Heart right ventricle (tissue), 16 donors: ENCODE measurements around the gene GREB1L. TPM values are rescaled to one million over a fixed set of nuclear protein-coding genes. Genes with fewer than 3 reads are reported as not detected.

Experiments
- ATAC-seq, 8 donors: fragments of 200-7000 bp; cut with Tn5 transposase; one replicate each; pipeline ENCODE4 v1.9.1; 2020; ENCODE audit warnings: mild to moderate bottlenecking in 8 of 8, moderate library complexity in 8 of 8, moderate number of reproducible peaks in 1 of 8
- DNase-seq, 2 donors: peaks; one replicate each; pipeline ENCODE4 v3.0.0-alpha.2; 2020
- H3K27ac ChIP-seq, 10 donors: fragments of 200-600 bp; sonication (generic) in 2 of 10; one replicate each; pipeline versions ENCODE4 v1.5.0 to v1.8.0; 2020 to 2022; ENCODE audit warnings: mild to moderate bottlenecking in 3 of 10
- H3K27me3 ChIP-seq, 7 donors: fragments of 200-600 bp; one replicate each; pipeline ENCODE4 v1.8.0; 2021 to 2022; ENCODE audit warnings: mild to moderate bottlenecking in 2 of 7
- H3K36me3 ChIP-seq, 9 donors: fragments of 200-600 bp; sonication (generic) in 1 of 9; one replicate each; pipeline versions ENCODE4 v1.5.0 to v1.8.0; 2020 to 2022; ENCODE audit warnings: mild to moderate bottlenecking in 2 of 9
- H3K4me1 ChIP-seq, 9 donors: fragments of 200-600 bp; sonication (generic) in 1 of 9; one replicate each; pipeline versions ENCODE4 v1.5.0 to v1.8.0; 2020 to 2022; ENCODE audit warnings: mild to moderate bottlenecking in 4 of 9
- H3K4me3 ChIP-seq, 10 donors: fragments of 200-600 bp; sonication (generic) in 2 of 10; one replicate each; pipeline versions ENCODE4 v1.5.0 to v1.8.0; 2020 to 2022; ENCODE audit warnings: mild to moderate bottlenecking in 7 of 10, moderate library complexity in 2 of 10
- H3K9me3 ChIP-seq, 11 donors: fragments of 200-600 bp in 10 of 11; sonication (generic) in 2 of 11; one replicate each; pipeline versions ENCODE4 v1.5.0 to v1.8.0; 2013 to 2022; ENCODE audit warnings: mild to moderate bottlenecking in 2 of 11, control low read depth in 1 of 11, moderate library complexity in 1 of 11
- WGBS, 2 donors: extraction: QIAGEN DNeasy Blood & Tissue Kit; methylation state at CpG; one replicate each; pipeline ENCODE4 v1.1.7; 2013; ENCODE audit warnings: inconsistent platforms in 1 of 2; 5-methylcytosine and 5-hydroxymethylcytosine counted together
- intact Hi-C, 10 donors: fragments of 100-400 bp; cut with DNase I; formaldehyde crosslinking; loops; one replicate each; pipeline versions ENCODE4 v1.11.1 to v1.14.2; 2022
- polyA plus RNA-seq, 2 donors: library from polyadenylated mRNA; stranded (reverse); fragments of 200-250 nt; gene quantifications; one replicate each; pipeline ENCODE4 v1.2.3, GENCODE V29; 2013
- total RNA-seq, 10 donors: library from RNA; stranded (reverse); fragmentation: NEBNext Ultra II Directional in 3 of 10; extraction: Animal tissue kit (Norgen Biotek cat#: 25700) in 3 of 10; gene quantifications; one replicate each; pipeline versions ENCODE4 v1.2.1 to v1.2.4, GENCODE V29; 2021 to 2023
- TF ChIP-seq, protein P1 (sequence below), 9 donors: fragments of 200-600 bp; sonication (generic) in 2 of 9; IDR thresholded peaks; one replicate each; pipeline versions ENCODE4 v1.5.0 to v1.8.0; 2021 to 2022; ENCODE audit warnings: antibody characterized with exemption in 9 of 9, mild to moderate bottlenecking in 5 of 9, moderate library complexity in 1 of 9
- donor health status: Arrhythmogenic right ventricular cardiomyopathy.
- donor health status: ischemic (EF 13 %, LVEDD 7.1; RV severe dilation, severe dysfunction).
- donor health status: healthy with polysubstance abuse.
- donor health status: DM: no; HTN: yes; CAD: no.
- donor health status: DM: no; HTN: no; CAD: no.
- donor health status: ischemic (EF 25% LVEDD 6.9; RV normal size, moderate dysfunction).
- donor health status: ischemic (EF 25% LVEDD 5.7; RV mildly dilated, moderate dysfunction).
- donor health status: healthy.
- donor health status: DM: yes; HTN: yes; CAD: no.
- donor health status: Ischemic cardiomyopathy.
- donor health status: ischemic (EF 35%, LVEDD 5.7; RV mildly dilated, moderate dysfunction).
- donor health status: nonischemic (EF 11% LVEDD 7.7; RV severe dilation, severe dysfunction).
- donor health status: DM: yes; HTN: yes; CAD: no.
- donor health status: PGD.
- donor health status: ischemic (EF 29% LVEDD 5.4; RV normal size, mild dysfunction).
- donor health status: nonischemic (EF 23%, LVEDD 6.1; RV moderate dilation, normal function).

The GREB1L gene
- total and polyA plus RNA-seq, 12 donors: 0.54 to 14.3 (median 10.9) TPM

DNA sequence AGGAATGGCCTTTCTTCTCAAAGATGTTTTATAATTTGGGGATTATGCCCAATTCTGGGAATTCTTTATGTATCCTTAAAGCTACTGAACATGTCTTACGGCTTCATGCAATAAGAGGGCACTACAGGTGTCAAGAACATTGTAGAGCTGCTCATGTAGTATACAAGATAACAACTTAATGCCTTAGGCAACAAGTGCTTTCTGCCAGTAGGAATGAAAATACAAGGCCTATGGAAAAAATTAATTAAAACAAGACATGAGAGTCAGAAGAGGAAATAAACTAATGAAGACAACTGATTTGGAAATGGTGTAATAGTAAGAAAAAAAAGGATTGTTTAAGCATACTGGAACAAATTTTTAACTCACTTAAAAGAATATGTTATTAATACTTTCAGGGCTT is 27.3 kb downstream of the GREB1L start:
- Histone ChIP-seq H3K9me3 (no peaks in the 10 kb centered on the region), H3K4me3 (no peak overlapping the region), H3K27me3 (no peaks in the 10 kb centered on the region), H3K27ac (no peak overlapping the region), H3K36me3 (no peaks in the 10 kb centered on the region), H3K4me1 (peaks cover 0 to 14% (median 3%) of the 10 kb centered on the region in 9 donors)
- no peak for ATAC-seq
- no peak for DNase-seq
- intact Hi-C loops: no loop called here
- TF ChIP-seq, protein P1, sequence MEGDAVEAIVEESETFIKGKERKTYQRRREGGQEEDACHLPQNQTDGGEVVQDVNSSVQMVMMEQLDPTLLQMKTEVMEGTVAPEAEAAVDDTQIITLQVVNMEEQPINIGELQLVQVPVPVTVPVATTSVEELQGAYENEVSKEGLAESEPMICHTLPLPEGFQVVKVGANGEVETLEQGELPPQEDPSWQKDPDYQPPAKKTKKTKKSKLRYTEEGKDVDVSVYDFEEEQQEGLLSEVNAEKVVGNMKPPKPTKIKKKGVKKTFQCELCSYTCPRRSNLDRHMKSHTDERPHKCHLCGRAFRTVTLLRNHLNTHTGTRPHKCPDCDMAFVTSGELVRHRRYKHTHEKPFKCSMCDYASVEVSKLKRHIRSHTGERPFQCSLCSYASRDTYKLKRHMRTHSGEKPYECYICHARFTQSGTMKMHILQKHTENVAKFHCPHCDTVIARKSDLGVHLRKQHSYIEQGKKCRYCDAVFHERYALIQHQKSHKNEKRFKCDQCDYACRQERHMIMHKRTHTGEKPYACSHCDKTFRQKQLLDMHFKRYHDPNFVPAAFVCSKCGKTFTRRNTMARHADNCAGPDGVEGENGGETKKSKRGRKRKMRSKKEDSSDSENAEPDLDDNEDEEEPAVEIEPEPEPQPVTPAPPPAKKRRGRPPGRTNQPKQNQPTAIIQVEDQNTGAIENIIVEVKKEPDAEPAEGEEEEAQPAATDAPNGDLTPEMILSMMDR (IDR thresholded peaks at IDR 0.05): no peak
- 0% methylated on average over 1 of the region's 1 CpG for WGBS, 2 donors

DNA sequence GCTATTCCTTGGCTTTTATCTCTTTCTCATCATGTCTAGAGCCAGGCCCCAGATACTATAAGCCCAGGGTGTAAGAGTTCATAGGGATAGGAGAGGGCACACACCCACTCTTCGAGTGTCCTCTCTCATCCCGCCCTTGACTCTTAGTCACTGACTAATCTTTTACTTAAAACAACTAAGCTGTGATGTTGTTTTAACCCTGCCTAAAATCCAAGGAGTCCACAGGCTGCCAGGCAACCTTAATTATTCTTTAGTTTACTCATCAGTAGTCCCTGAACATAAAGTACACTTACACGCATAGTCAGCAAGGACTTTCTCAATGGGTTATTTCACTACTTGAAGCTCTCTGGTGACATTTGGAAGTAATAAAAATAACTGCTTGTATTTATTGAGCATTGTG is 28.4 kb downstream of the GREB1L start:
- intact Hi-C loops: no loop called here
- ATAC-seq (no peak), DNase-seq (no peak)
- no peaks in the 10 kb centered on the region for H3K27me3 ChIP-seq
- no peak overlapping the region for H3K4me3 ChIP-seq
- H3K36me3 ChIP-seq: no peaks in the 10 kb centered on the region
- TF ChIP-seq, protein P1 (IDR thresholded peaks at IDR 0.05): no peak
- H3K9me3 ChIP-seq: no peaks in the 10 kb centered on the region
- WGBS, 2 donors: 74 to 76% methylated on average over 3 of the region's 3 CpGs
- peaks cover 0 to 9% (median 0%) of the 10 kb centered on the region in 9 donors for H3K4me1 ChIP-seq
- no peak overlapping the region for H3K27ac ChIP-seq

DNA sequence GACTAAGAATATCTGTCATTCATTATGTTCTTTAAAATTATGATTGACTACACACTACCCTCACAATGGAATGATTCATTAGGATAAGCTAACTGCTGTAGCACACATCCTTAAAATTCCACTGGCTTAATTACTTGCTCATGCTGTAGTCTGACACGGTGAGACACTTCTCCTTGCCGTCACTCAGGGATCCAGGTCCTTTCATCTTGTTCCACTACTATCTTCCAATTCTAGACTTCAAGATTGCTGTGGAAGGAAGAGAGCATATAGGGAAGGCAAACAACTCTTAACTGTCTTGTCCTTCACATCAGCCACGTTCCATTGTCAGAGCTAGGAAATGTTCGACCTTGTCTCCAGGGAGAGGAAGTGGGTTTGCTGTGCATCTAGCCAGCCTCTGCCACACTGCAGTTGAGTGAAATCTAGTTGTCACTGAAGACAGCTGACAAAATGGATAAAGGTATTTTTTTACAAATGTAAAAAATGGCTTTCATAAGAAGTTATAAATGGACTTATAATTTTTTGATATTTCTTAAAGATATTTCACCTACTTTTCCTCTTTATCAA is 30.1 kb downstream of the GREB1L start:
- Histone ChIP-seq H3K9me3 (peaks cover 0 to 4% (median 0%) of the 10 kb centered on the region in 11 donors), H3K27ac (no peak overlapping the region), H3K27me3 (no peaks in the 10 kb centered on the region), H3K4me3 (no peak overlapping the region), H3K36me3 (no peaks in the 10 kb centered on the region), H3K4me1 (no peaks in the 10 kb centered on the region)
- ATAC-seq: no peak
- TF ChIP-seq, protein P1 (IDR thresholded peaks at IDR 0.05): no peak
- intact Hi-C loops: no loop called here
- no peak for DNase-seq
- WGBS, 2 donors: 16 to 20% methylated on average over 4 of the region's 4 CpGs

DNA sequence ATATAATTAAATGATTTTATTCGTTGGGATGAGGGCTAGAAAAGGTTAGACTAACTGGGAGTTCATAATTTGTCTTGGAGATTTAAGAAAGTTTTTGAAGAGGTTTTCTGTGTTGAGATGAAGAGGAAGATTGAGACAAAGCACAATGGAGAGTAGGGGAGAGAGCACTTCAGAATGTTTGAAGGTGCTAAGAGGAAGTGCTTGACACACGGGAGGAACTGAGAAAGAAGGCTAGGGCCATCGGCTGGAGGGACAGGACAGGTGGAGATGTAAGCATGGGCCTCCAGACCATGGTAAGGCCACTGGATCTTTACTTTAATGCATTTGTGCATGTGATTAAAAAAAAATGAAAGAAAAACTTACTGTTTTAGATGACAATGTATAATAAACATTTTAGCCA is 31.5 kb downstream of the GREB1L start:
- Histone ChIP-seq H3K36me3 (no peaks in the 10 kb centered on the region), H3K9me3 (peaks cover 0 to 4% (median 0%) of the 10 kb centered on the region in 11 donors), H3K4me3 (no peak overlapping the region), H3K4me1 (peaks cover 0 to 7% (median 0%) of the 10 kb centered on the region in 9 donors), H3K27me3 (no peaks in the 10 kb centered on the region), H3K27ac (no peak overlapping the region)
- TF ChIP-seq, protein P1 (IDR thresholded peaks at IDR 0.05): no peak
- intact Hi-C loops: no loop called here
- ATAC-seq: no peak
- no peak for DNase-seq
- WGBS, 2 donors: 66 to 67% methylated on average over 3 of the region's 3 CpGs
